GM21390 (cell line): Measurements from ENCODE around the gene TCP10L.
"Not testable (repeated sequence)": the region's sequence is repeated elsewhere in the genome, so short reads cannot be mapped to it uniquely, and the experiment has no call there.

Source experiments
- ATAC-seq: cut with Tn5 transposase; IDR thresholded peaks from one replicate; pipeline ENCODE4 v1.9.1; 2021; ENCODE audit not compliant: unreplicated experiment

TCP10L gene

DNA sequence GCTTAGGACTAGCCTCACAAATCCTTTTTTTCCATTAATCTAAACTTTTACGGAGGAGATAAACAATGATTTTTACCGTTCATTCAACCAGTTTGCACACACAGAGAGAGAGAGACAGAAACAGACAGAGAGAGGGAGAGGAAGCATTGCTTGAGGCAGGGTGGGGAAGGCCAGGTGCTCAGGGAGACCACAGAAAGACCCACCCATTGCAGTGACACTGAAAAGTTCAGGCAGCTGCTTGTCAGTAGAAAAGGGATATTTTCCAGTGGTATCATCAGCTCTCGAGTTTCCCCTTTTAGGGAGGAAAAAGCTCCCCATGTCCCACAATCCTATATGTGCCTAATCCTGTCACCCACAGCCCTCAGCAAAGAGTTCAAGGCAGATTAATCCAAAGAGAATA lies 27.2 kb downstream of the TCP10L start:
- ATAC-seq: no peak

DNA sequence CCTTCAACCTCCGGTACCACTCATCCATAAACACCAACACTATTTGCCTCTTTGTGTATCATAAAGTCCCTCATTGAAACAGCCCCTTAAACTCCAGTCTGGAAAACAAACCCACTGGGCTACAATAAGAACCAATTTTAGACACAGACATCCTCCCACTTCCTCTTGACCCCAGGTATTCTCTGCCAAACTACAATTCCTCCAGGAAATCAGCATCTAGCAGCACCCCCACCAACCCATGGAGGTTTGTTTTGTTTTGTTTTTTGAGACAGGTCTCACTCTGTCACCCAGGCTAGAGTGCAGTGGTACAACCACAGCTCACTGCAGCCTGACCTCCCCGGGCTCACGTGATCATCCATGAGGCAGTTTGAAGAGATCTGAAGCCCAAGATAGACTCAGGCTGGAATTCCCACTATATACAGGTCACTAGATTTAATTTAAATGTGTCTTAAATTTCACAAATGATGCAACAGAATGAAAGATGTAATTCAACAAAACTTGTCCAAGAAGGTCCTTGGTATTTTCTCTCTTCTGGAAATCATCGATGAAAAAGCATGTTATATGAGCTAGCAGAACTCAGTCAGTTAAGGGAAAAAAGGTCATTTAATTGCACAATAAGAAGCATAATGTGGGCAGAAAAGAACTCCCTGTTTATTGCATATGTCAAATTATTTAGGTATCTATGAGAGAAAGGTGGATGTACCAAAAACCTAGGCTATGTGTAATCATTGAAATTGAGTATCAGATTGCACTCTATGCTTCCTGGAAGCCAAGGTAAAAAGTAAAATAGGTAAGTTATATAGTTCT lies 30.3 kb downstream of the TCP10L start:
- ATAC-seq: no peak

GRCh38 chr21:32549886-32550285 lies 35.4 kb downstream of the TCP10L start:
- no peak for ATAC-seq

- ATAC-seq: no peak
These were observed 35.9 kb downstream of the TCP10L start for GRCh38 chr21:32549440-32549839.

GRCh38 chr21:32548978-32549377 lies 36.3 kb downstream of the TCP10L start:
- ATAC-seq: no peak

DNA sequence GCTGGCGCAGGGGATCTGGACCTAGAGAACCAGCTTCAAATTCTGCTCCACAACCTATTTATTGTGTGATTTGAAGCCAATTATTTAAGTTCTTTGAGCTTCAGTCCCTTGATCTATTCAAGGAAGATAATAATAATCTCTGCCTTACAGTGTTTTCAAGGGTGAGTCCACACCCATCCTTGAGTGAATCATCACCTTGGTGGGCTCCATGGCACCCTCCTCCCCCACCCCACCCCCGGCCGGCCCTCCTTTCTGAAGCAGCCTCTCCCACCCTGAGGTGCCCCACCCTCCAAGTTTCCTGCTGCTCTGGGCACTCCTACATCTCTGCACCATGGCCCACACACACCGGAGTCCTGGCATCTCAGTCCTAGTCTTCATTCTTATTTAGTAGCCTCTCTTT lies 38.3 kb downstream of the TCP10L start:
- ATAC-seq: no peak

DNA sequence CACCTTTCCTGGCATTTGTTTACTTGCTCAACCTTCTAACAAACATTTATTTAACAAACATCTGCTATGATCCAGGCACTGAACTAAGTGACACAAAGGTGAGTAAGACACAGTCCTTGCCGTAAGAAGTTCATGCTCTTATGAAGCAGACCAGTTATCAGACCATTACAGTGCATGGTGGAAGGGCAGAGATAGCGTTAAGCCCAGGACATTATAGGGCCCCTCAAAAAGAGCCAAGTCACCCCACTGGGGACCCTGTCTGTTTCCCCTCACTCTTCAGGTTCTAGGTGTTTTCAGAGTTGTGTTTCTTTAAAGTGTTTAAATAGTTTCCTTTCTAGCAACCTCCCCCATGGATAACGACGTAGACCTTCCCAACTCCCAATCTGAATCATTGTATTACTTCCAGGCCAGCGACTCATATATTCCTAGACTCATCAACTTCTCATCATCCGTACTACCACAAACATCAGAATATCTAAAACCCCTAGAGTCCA lies 39.3 kb downstream of the TCP10L start:
- ATAC-seq: no peak

DNA sequence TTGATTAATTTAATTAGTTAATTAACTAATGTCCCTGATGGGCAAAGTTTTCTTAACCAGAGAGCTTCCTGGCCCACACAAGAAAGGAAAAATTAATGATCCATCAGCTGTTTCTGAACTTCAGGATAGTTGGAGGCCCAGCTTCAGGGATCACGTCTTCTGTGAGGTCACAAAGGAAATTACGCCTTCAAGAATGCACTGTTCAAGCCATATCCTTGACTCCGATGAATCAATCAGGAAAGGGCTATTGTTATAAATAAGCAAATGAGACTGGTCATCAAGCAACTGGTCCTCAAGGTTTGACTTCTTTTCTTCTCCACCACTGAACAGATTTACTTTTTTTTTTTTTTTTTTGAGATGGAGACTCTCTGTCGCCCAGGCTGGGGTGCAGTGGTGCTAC lies 40.6 kb downstream of the TCP10L start:
- no peak for ATAC-seq

DNA sequence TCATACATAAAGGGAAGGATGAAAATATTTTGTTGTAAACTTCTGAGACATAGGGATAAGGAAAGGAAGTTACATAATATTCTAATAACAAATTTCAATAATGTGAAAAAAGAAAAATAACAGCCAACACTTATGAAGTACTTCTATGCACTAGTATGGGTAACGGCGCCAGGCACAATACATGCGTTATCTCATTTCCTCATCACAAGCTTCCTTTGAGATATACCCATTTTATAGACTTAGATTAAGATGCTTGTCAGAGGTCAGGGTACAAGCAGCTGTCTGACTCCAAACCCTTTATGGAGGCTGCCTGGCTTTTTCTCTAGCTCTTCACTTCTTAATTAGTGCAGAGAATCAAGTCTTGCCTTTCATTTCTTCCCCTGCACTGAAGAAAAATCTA lies 41.3 kb downstream of the TCP10L start:
- ATAC-seq: no peak

DNA sequence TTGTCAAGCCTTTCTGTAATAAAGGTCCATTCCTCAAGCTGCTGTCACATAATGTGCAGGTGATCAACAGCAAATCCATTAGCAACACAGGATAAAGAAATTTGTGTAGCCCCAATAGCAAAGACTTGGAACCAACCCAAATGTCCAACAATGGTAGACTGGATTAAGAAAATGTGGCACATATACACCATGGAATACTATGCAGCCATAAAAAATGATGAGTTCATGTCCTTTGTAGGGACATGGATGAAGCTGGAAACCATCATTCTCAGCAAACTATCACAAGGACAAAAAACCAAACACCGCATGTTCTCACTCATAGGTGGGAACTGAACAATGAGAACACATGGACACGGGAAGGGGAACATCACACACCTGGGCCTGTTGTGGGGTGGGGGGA lies 42.3 kb downstream of the TCP10L start:
- ATAC-seq: not testable (repeated sequence)

DNA sequence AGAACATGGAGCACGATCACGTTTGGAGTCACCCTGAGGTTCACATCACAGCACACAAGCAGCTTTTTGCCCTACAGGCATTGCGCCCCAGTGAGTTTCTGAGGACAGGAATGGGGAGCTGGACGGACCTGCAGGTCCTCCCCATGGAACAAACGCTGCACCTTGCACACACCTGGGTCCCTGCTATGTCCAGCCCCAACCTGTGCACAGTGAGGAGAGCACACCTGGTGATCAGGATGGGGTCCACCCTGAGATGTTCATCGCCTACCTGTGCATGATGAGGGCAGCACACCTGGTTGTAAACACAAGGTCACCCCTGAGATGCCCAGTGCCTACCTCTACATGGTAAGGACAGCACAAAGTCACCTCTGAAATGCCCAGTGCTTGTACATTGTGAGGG lies 45.9 kb downstream of the TCP10L start:
- ATAC-seq: no peak

- no peak for ATAC-seq
These were observed 47.1 kb downstream of the TCP10L start for GRCh38 chr21:32538147-32538792.

DNA sequence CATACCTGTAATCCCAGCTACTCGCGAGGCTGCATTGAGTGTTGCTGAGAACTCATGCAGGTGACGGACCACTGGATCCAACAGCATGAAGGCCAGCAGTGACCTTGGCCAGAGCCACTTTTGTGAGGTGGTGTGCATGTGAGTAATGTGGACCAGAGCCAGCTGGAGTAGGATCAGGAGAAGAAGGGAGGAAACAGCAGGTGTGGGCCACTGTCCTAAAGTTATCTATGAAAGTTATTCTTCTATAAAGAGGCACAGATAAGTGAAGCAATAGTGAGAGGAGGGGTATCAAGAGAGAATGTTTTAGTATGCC lies 47.8 kb downstream of the TCP10L start:
- ATAC-seq: no peak

DNA sequence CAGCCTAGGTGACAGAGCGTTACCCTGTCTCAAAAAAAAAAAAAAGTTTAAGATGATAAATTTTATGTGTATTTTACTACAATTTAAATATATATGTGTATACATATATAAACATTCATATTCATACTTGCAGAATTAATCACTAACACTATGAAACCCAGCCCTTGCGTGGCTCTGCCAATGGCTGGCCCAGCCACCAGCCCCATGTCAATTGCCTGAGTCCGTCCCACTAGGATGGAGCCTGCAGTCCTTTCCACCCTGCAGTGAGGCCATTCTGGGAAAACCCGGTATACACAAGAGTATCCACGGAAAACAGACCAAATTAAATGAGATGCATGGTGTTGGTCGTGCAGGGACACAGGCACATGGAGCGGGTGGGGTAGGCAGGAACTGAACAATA lies 49.7 kb downstream of the TCP10L start:
- ATAC-seq: no peak

DNA sequence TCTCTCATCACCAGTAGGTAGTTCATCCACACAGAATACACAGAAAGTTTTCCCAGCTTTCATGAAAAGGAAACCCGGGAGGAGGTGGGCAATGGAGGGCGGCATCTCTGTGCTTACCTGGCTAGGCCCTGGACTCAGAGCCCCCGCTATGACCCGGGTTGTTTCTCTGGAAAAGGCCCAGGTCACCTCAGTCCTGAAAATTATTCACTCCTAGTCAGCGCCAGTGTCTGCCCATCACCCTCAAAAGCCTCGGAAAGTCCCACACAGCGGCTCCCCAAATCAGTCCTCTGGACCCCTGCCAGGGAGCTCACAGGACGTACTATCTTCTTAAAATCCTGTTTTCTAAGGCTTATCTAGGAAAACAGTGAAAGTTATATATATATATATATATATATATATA lies 51.2 kb downstream of the TCP10L start:
- ATAC-seq: no peak

DNA sequence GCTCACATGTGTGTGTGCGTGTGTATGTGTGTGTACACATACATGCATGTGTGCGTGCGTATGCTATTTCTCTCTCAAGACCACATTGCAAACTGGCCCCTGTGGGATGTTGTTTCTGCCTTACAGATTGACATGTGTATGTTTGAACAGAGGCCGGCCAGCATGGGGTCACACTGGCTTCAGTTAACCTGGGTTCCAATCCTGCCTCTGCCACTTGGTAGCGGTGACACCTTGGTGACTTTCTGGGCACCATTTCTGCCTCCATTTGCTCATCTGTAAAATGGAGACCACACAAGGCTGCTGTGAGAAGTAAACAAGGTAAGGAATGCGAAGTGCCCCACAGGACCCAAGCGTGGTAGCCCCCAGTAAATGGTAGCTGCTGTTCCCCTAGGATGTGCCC lies 51.7 kb downstream of the TCP10L start:
- ATAC-seq: no peak

GRCh38 chr21:32533053-32533452 lies 52.3 kb downstream of the TCP10L start:
- no peak for ATAC-seq

GRCh38 chr21:32532636-32533035 lies 52.7 kb downstream of the TCP10L start:
- ATAC-seq: no peak

- not testable (repeated sequence) for ATAC-seq
These were observed 53.8 kb downstream of the TCP10L start for GRCh38 chr21:32531561-32531960.

GRCh38 chr21:32530809-32531208 lies 54.5 kb downstream of the TCP10L start:
- ATAC-seq: not testable (repeated sequence)

- ATAC-seq: no peak
These were observed 55.6 kb downstream of the TCP10L start for GRCh38 chr21:32529679-32530078.

GRCh38 chr21:32525282-32525681 lies 60.0 kb downstream of the TCP10L start:
- no peak for ATAC-seq
